HEK293 (cell line): ENCODE data around the gene COL18A1.

Experiments used
- CTCF ChIA-PET: fragments of 350-600 bp; formaldehyde crosslinking; extraction: SDS; loops from one replicate; lab custom pipeline; 2021; ENCODE audit warnings: antibody characterized with exemption; lab: Yijun Ruan, JAX
- POLR2A ChIA-PET: fragments of 300-600 bp; formaldehyde crosslinking; extraction: SDS; loops from one replicate; lab custom pipeline; 2020; ENCODE audit warnings: antibody characterized with exemption, inconsistent platforms; lab: Yijun Ruan, JAX
- H3K27ac ChIP-seq: fragments of 200-500 bp; sonication (Bioruptor generic); 2 replicates; pipeline ENCODE4 v1.5.1; 2014; ENCODE audit warnings: low read depth, low read length, control low read depth, inconsistent platforms; ENCODE audit errors: extremely low read depth
- H3K36me3 ChIP-seq, 2 experiments: fragments of 200-500 bp in 1 of 2; sonication (Bioruptor generic) in 1 of 2; 1 replicate in 1 of 2; 2 replicates in 1 of 2; pipeline ENCODE4 v1.5.1; 2014 to 2017; ENCODE audit warnings: inconsistent platforms in 2 of 2, low read length in 2 of 2; ENCODE audit not compliant: control insufficient read depth in 2 of 2, insufficient read depth in 1 of 2
- H3K4me1 ChIP-seq: fragments of 200-500 bp; sonication (Bioruptor generic); 2 replicates; pipeline ENCODE4 v1.5.1; 2014; ENCODE audit warnings: mild to moderate bottlenecking, low read length, inconsistent platforms; ENCODE audit not compliant: control insufficient read depth, insufficient read depth
- H3K4me3 ChIP-seq: 2 replicates; pipeline ENCODE4 v1.5.1; 2011; ENCODE audit warnings: low read depth, mild to moderate bottlenecking, control low read depth, low read length, moderate library complexity
- H3K9me3 ChIP-seq: fragments of 200-500 bp; sonication (Bioruptor generic); 2 replicates; pipeline ENCODE4 v1.5.1; 2014; ENCODE audit warnings: low read depth, low read length, inconsistent platforms; ENCODE audit not compliant: control insufficient read depth, insufficient read depth
- EGR2 ChIP-seq: fragments of 450-650 bp; formaldehyde crosslinking; IDR thresholded peaks from 2 replicates; pipeline ENCODE4 v1.5.1; 2016; ENCODE audit warnings: low read depth, missing biosample characterization, missing genetic modification characterization
- GFI1B ChIP-seq: fragments of 450-650 bp; formaldehyde crosslinking; IDR thresholded peaks from 2 replicates; pipeline ENCODE4 v1.5.1; 2016; ENCODE audit warnings: missing biosample characterization, missing genetic modification characterization
- GLIS2 ChIP-seq: fragments of 450-650 bp; formaldehyde crosslinking; IDR thresholded peaks from 2 replicates; pipeline ENCODE4 v1.5.1; 2016; ENCODE audit warnings: missing biosample characterization, missing genetic modification characterization
- HOXA7 ChIP-seq: sonication (generic); formaldehyde crosslinking; IDR thresholded peaks from 2 replicates; pipeline ENCODE4 v1.8.1; 2022; ENCODE audit warnings: missing genetic modification reagents, borderline replicate concordance
- KLF9 ChIP-seq: fragments of 450-650 bp; formaldehyde crosslinking; IDR thresholded peaks from 2 replicates; pipeline ENCODE4 v1.5.1; 2016; ENCODE audit warnings: missing biosample characterization, missing genetic modification characterization, low read depth
- SCRT2 ChIP-seq: fragments of 450-650 bp; formaldehyde crosslinking; IDR thresholded peaks from 2 replicates; pipeline ENCODE4 v1.5.1; 2016; ENCODE audit warnings: missing biosample characterization, missing genetic modification characterization
- YY2 ChIP-seq: fragments of 450-650 bp; formaldehyde crosslinking; IDR thresholded peaks from 2 replicates; pipeline ENCODE4 v1.5.1; 2016; ENCODE audit warnings: missing biosample characterization, missing genetic modification characterization
- ZBTB1 ChIP-seq: fragments of 450-650 bp; formaldehyde crosslinking; IDR thresholded peaks from 2 replicates; pipeline ENCODE4 v1.5.1; 2016; ENCODE audit warnings: missing biosample characterization, missing genetic modification characterization
- ZBTB17 ChIP-seq: fragments of 450-650 bp; formaldehyde crosslinking; IDR thresholded peaks from 2 replicates; pipeline ENCODE4 v1.5.1; 2016; ENCODE audit warnings: missing biosample characterization, missing genetic modification characterization
- ZBTB7A ChIP-seq: fragments of 450-650 bp; formaldehyde crosslinking; IDR thresholded peaks from 2 replicates; pipeline ENCODE4 v1.5.1; 2016; ENCODE audit warnings: low read depth, missing biosample characterization, missing genetic modification characterization
- ZNF10 ChIP-seq: fragments of 450-650 bp; formaldehyde crosslinking; IDR thresholded peaks from 2 replicates; pipeline ENCODE4 v1.5.1; 2017; ENCODE audit warnings: missing biosample characterization, missing genetic modification characterization
- ZNF202 ChIP-seq: fragments of 450-650 bp; formaldehyde crosslinking; IDR thresholded peaks from 2 replicates; pipeline ENCODE4 v1.5.1; 2016; ENCODE audit warnings: missing biosample characterization, missing genetic modification characterization, borderline replicate concordance
- ZNF211 ChIP-seq: fragments of 450-650 bp; formaldehyde crosslinking; IDR thresholded peaks from 2 replicates; pipeline ENCODE4 v1.5.1; 2016; ENCODE audit warnings: low read depth, missing biosample characterization, missing genetic modification characterization
- ZNF311 ChIP-seq: fragments of 450-650 bp; formaldehyde crosslinking; IDR thresholded peaks from 2 replicates; pipeline ENCODE4 v1.5.1; 2017; ENCODE audit warnings: missing biosample characterization, missing genetic modification characterization, borderline replicate concordance
- ZNF324 ChIP-seq: fragments of 450-650 bp; formaldehyde crosslinking; IDR thresholded peaks from 2 replicates; pipeline ENCODE4 v1.5.1; 2016; ENCODE audit warnings: missing biosample characterization, missing genetic modification characterization
- ZNF341 ChIP-seq: fragments of 450-650 bp; formaldehyde crosslinking; IDR thresholded peaks from 2 replicates; pipeline ENCODE4; 2016; ENCODE audit warnings: low read depth, missing biosample characterization, missing genetic modification characterization
- ZNF354C ChIP-seq: fragments of 450-650 bp; formaldehyde crosslinking; IDR thresholded peaks from 2 replicates; pipeline ENCODE4 v1.5.1; 2016; ENCODE audit warnings: missing biosample characterization, missing genetic modification characterization, low read depth, borderline replicate concordance
- ZNF37A ChIP-seq: fragments of 450-650 bp; IDR thresholded peaks from 2 replicates; pipeline ENCODE4 v1.5.1; 2018; ENCODE audit warnings: missing biosample characterization, missing genetic modification characterization
- ZNF423 ChIP-seq: fragments of 450-650 bp; formaldehyde crosslinking; IDR thresholded peaks from 2 replicates; pipeline ENCODE4 v1.5.1; 2016; ENCODE audit warnings: missing biosample characterization, missing genetic modification characterization
- ZNF501 ChIP-seq: fragments of 450-650 bp; formaldehyde crosslinking; IDR thresholded peaks from 2 replicates; pipeline ENCODE4 v1.5.1; 2016; ENCODE audit warnings: missing biosample characterization, missing genetic modification characterization
- ZNF548 ChIP-seq: fragments of 450-650 bp; formaldehyde crosslinking; IDR thresholded peaks from 2 replicates; pipeline ENCODE4 v1.5.1; 2016; ENCODE audit warnings: missing biosample characterization, missing genetic modification characterization
- ZNF555 ChIP-seq: fragments of 450-650 bp; formaldehyde crosslinking; conservative IDR thresholded peaks from 2 replicates; pipeline ENCODE4 v1.5.1; 2017; ENCODE audit warnings: missing biosample characterization, mild to moderate bottlenecking, missing genetic modification characterization, inconsistent platforms
- ZNF560 ChIP-seq: fragments of 450-650 bp; formaldehyde crosslinking; IDR thresholded peaks from 2 replicates; pipeline ENCODE4 v1.5.1; 2017; ENCODE audit warnings: missing biosample characterization, missing genetic modification characterization, borderline replicate concordance
- ZNF561 ChIP-seq: fragments of 450-650 bp; IDR thresholded peaks from 2 replicates; pipeline ENCODE4 v1.5.1; 2018; ENCODE audit warnings: missing biosample characterization, missing genetic modification characterization, borderline replicate concordance
- ZNF621 ChIP-seq: fragments of 450-650 bp; formaldehyde crosslinking; IDR thresholded peaks from 2 replicates; pipeline ENCODE4 v1.5.1; 2017; ENCODE audit warnings: missing biosample characterization, missing genetic modification characterization
- ZNF626 ChIP-seq: fragments of 450-650 bp; sonication (Bioruptor Pico); formaldehyde crosslinking; IDR thresholded peaks from 2 replicates; pipeline ENCODE4 v1.5.1; 2018; ENCODE audit warnings: missing biosample characterization, missing genetic modification characterization, inconsistent platforms
- ZNF677 ChIP-seq: fragments of 450-650 bp; IDR thresholded peaks from 2 replicates; pipeline ENCODE4 v1.5.0; 2018; ENCODE audit warnings: missing biosample characterization, mild to moderate bottlenecking, missing genetic modification characterization, moderate library complexity
- ZNF777 ChIP-seq: fragments of 450-650 bp; formaldehyde crosslinking; IDR thresholded peaks from 2 replicates; pipeline ENCODE4 v1.5.1; 2017; ENCODE audit warnings: missing biosample characterization, missing genetic modification characterization, borderline replicate concordance
- ZNF843 ChIP-seq: fragments of 450-650 bp; formaldehyde crosslinking; IDR thresholded peaks from 2 replicates; pipeline ENCODE4 v1.5.1; 2016; ENCODE audit warnings: missing biosample characterization, missing genetic modification characterization
- ZSCAN23 ChIP-seq: fragments of 450-650 bp; formaldehyde crosslinking; IDR thresholded peaks from 2 replicates; pipeline ENCODE4 v1.5.1; 2016; ENCODE audit warnings: missing biosample characterization, missing genetic modification characterization
- TF ChIP-seq, protein P1 (sequence below): fragments of 450-650 bp; formaldehyde crosslinking; IDR thresholded peaks from 2 replicates; pipeline ENCODE4 v1.5.1; 2016; ENCODE audit warnings: missing biosample characterization, missing genetic modification characterization
- TF ChIP-seq, protein P2 (sequence below): fragments of 450-650 bp; formaldehyde crosslinking; IDR thresholded peaks from 2 replicates; pipeline ENCODE4 v1.5.1; 2016; ENCODE audit warnings: missing biosample characterization, missing genetic modification characterization, low read depth
- TF ChIP-seq, protein P3 (sequence below): fragments of 450-650 bp; formaldehyde crosslinking; IDR thresholded peaks from 2 replicates; pipeline ENCODE4 v1.5.1; 2016; ENCODE audit warnings: missing biosample characterization, missing genetic modification characterization, borderline replicate concordance

COL18A1 gene

DNA sequence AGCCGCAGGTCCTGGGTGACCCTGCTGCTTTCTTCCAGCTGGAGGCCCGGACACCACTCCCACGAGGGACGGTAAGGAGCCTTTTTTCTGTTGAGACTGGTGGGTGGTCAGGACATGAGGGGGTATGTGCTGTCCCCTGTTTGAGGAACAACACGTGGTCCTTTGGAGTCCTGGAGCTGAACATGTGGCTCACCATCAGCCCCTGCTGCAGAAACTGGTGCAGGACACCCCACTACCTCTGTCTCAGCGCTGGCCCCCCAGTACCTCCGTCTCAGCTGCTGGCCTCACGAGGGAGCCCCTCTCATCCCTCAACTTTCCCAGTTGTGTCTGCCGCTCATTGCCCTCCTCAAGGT lies 102.5 kb downstream of the COL18A1 start:
- H3K9me3 ChIP-seq = no peaks in the 10 kb centered on the region
- CTCF ChIA-PET = no interaction called here
- no peak overlapping the region for H3K27ac ChIP-seq
- POLR2A ChIA-PET = no interaction called here
- peaks cover 0 to 8% of the 10 kb centered on the region in 2 experiments; a peak in 2 of 3 replicates for H3K36me3 ChIP-seq
- TF ChIP-seq, protein P1, sequence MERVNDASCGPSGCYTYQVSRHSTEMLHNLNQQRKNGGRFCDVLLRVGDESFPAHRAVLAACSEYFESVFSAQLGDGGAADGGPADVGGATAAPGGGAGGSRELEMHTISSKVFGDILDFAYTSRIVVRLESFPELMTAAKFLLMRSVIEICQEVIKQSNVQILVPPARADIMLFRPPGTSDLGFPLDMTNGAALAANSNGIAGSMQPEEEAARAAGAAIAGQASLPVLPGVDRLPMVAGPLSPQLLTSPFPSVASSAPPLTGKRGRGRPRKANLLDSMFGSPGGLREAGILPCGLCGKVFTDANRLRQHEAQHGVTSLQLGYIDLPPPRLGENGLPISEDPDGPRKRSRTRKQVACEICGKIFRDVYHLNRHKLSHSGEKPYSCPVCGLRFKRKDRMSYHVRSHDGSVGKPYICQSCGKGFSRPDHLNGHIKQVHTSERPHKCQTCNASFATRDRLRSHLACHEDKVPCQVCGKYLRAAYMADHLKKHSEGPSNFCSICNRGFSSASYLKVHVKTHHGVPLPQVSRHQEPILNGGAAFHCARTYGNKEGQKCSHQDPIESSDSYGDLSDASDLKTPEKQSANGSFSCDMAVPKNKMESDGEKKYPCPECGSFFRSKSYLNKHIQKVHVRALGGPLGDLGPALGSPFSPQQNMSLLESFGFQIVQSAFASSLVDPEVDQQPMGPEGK (tag by site-specific recombination) = no peak
- TF ChIP-seq ZNF561 (tag by site-specific recombination) = no peak
- no peak overlapping the region for H3K4me3 ChIP-seq
- no peaks in the 10 kb centered on the region for H3K4me1 ChIP-seq

DNA sequence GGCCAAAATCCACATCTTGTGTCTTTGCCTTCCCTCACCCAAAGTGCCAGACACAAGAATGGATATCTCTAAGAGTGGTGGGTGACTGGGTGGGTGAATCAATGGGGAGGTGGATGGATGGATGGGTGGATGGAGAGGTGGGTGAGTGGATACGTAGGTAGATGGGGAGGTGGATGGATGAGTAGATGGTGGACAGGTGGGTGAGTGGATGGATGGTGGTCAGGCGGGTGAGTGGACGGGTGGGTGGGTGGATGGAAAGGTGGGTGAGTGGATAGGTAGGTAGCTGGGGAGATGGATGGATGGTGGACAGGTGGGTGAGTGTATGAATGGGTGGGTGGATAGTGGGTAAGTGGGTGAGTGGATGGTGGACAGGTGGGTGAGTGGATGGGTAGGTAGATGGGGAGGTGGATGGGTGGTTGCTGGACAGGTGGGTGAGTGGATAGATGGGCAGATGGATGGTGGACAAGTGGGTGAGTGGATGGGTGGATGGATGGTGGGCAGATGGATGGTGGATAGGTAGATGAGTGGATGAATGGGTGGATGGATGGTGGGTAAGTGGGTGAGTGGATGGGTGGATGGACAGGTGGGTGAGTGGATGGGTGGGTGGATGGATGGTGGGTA lies 103.0 kb downstream of the COL18A1 start:
- H3K4me3 ChIP-seq = no peak overlapping the region
- no peaks in the 10 kb centered on the region for H3K4me1 ChIP-seq
- H3K9me3 ChIP-seq = no peaks in the 10 kb centered on the region
- H3K27ac ChIP-seq = no peak overlapping the region
- H3K36me3 ChIP-seq = peaks cover 0 to 13% of the 10 kb centered on the region in 2 experiments; a peak in 2 of 3 replicates
- POLR2A ChIA-PET = no interaction called here
- CTCF ChIA-PET = no interaction called here
- TF ChIP-seq ZNF843 (tag by site-specific recombination) = no peak
- no peak for TF ChIP-seq ZNF555 (tag by site-specific recombination)
- no peak for TF ChIP-seq ZNF560 (tag by site-specific recombination)
- TF ChIP-seq ZNF324 (tag by site-specific recombination) = no peak
- TF ChIP-seq ZNF37A (tag by site-specific recombination) = no peak
- TF ChIP-seq, protein P2, sequence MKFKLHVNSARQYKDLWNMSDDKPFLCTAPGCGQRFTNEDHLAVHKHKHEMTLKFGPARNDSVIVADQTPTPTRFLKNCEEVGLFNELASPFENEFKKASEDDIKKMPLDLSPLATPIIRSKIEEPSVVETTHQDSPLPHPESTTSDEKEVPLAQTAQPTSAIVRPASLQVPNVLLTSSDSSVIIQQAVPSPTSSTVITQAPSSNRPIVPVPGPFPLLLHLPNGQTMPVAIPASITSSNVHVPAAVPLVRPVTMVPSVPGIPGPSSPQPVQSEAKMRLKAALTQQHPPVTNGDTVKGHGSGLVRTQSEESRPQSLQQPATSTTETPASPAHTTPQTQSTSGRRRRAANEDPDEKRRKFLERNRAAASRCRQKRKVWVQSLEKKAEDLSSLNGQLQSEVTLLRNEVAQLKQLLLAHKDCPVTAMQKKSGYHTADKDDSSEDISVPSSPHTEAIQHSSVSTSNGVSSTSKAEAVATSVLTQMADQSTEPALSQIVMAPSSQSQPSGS (tag by site-specific recombination) = no peak
- TF ChIP-seq ZNF501 (tag by site-specific recombination) = no peak
- TF ChIP-seq GLIS2 (tag by site-specific recombination) = no peak
- TF ChIP-seq, protein P3, sequence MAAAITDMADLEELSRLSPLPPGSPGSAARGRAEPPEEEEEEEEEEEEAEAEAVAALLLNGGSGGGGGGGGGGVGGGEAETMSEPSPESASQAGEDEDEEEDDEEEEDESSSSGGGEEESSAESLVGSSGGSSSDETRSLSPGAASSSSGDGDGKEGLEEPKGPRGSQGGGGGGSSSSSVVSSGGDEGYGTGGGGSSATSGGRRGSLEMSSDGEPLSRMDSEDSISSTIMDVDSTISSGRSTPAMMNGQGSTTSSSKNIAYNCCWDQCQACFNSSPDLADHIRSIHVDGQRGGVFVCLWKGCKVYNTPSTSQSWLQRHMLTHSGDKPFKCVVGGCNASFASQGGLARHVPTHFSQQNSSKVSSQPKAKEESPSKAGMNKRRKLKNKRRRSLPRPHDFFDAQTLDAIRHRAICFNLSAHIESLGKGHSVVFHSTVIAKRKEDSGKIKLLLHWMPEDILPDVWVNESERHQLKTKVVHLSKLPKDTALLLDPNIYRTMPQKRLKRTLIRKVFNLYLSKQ = peak; percentile 67; the same call in 1 of the 2 replicates
- TF ChIP-seq ZNF211 (tag by site-specific recombination) = no peak
- TF ChIP-seq ZNF423 (tag by site-specific recombination) = no peak
- no peak for TF ChIP-seq GFI1B
- peak; percentile 84 for TF ChIP-seq ZBTB17
- TF ChIP-seq YY2 = no peak
- TF ChIP-seq ZNF341 = no peak
- TF ChIP-seq KLF9 (tag by site-specific recombination) = no peak
- no peak for TF ChIP-seq ZNF10
- peak; percentile 86; the same call in 1 of the 2 replicates for TF ChIP-seq ZNF311 (tag by site-specific recombination)
- TF ChIP-seq SCRT2 (tag by site-specific recombination) = no peak
- TF ChIP-seq ZNF548 (tag by site-specific recombination) = no peak
- 0 out of 2 replicates have a peak, but pooled peaks have one; percentile 22 for TF ChIP-seq ZNF621 (tag by site-specific recombination)
- TF ChIP-seq ZNF202 (tag by site-specific recombination) = no peak
- peak; percentile 100 for TF ChIP-seq EGR2 (tag by site-specific recombination)
- peak; percentile 82; the same call in 1 of the 2 replicates for TF ChIP-seq ZBTB7A (tag by site-specific recombination)
- no peak for TF ChIP-seq ZBTB1
- TF ChIP-seq ZNF626 = no peak
- TF ChIP-seq HOXA7 = no peak
- no peak for TF ChIP-seq ZNF777 (tag by site-specific recombination)
- peak; percentile 96 for TF ChIP-seq ZSCAN23 (tag by site-specific recombination)
- 0 out of 2 replicates have a peak, but pooled peaks have one; percentile 44 for TF ChIP-seq ZNF354C
- no peak for TF ChIP-seq ZNF677 (tag by site-specific recombination)
